ENCODE data around the gene SFMBT2. TPM values are rescaled to one million over a fixed set of nuclear protein-coding genes. Genes with fewer than 3 reads are reported as not detected.
"Not testable (repeated sequence)": the region's sequence is repeated elsewhere in the genome, so short reads cannot be mapped to it uniquely, and the experiment has no call there.

Gene SFMBT2
- total and polyA plus RNA-seq, 4 donors = 15.3 to 23.8 (median 17.1) TPM

- not testable (repeated sequence) for H3K27ac ChIP-seq (ENCODE audit: low read depth, low read length); DNase-seq (ENCODE audit: low read depth in 4 of 6, low spot score in 6 of 6); H3K27me3 ChIP-seq (ENCODE audit: control insufficient read depth, insufficient read depth, low read length); H3K4me1 ChIP-seq (ENCODE audit: control insufficient read depth, insufficient read depth, low read length); H3K4me3 ChIP-seq (ENCODE audit: low read depth, low read length); H3K36me3 ChIP-seq (ENCODE audit: control insufficient read depth, insufficient read depth, low read length); H3K9me3 ChIP-seq (ENCODE audit: control insufficient read depth, insufficient read depth, low read length)
- no CpG with 5 or more reads among the region's 7 CpGs for WGBS (ENCODE audit: insufficient coverage)
Observed at GRCh38 chr10:7299601-7300325, 111.1 kb downstream of the SFMBT2 start.

GRCh38 chr10:7298495-7298894 lies 112.3 kb downstream of the SFMBT2 start:
- H3K36me3 ChIP-seq (ENCODE audit: control insufficient read depth, insufficient read depth, low read length) = no peaks in the 10 kb centered on the region
- H3K27me3 ChIP-seq (ENCODE audit: control insufficient read depth, insufficient read depth, low read length) = no peaks in the 10 kb centered on the region
- no peaks in the 10 kb centered on the region for H3K9me3 ChIP-seq (ENCODE audit: control insufficient read depth, insufficient read depth, low read length)
- H3K4me3 ChIP-seq (ENCODE audit: low read depth, low read length) = no peak overlapping the region
- H3K27ac ChIP-seq (ENCODE audit: low read depth, low read length) = no peak overlapping the region
- no peak for DNase-seq (ENCODE audit: low read depth in 4 of 6, low spot score in 6 of 6)
- peaks cover 6% of the 10 kb centered on the region for H3K4me1 ChIP-seq (ENCODE audit: control insufficient read depth, insufficient read depth, low read length)
- 78% methylated on average over 5 of the region's 7 CpGs for WGBS (ENCODE audit: insufficient coverage)

- no peaks in the 10 kb centered on the region for H3K36me3 ChIP-seq (ENCODE audit: control insufficient read depth, insufficient read depth, low read length)
- no peaks in the 10 kb centered on the region for H3K9me3 ChIP-seq (ENCODE audit: control insufficient read depth, insufficient read depth, low read length)
- DNase-seq (ENCODE audit: low read depth in 4 of 6, low spot score in 6 of 6) = no peak
- no peak overlapping the region for H3K4me3 ChIP-seq (ENCODE audit: low read depth, low read length)
- peaks cover 6% of the 10 kb centered on the region for H3K4me1 ChIP-seq (ENCODE audit: control insufficient read depth, insufficient read depth, low read length)
- 43% methylated on average over 1 of the region's 1 CpG for WGBS (ENCODE audit: insufficient coverage)
- no peaks in the 10 kb centered on the region for H3K27me3 ChIP-seq (ENCODE audit: control insufficient read depth, insufficient read depth, low read length)
- H3K27ac ChIP-seq (ENCODE audit: low read depth, low read length) = no peak overlapping the region
Observed at GRCh38 chr10:7297094-7297493, 113.7 kb downstream of the SFMBT2 start.

- H3K9me3 ChIP-seq (ENCODE audit: control insufficient read depth, insufficient read depth, low read length) = no peaks in the 10 kb centered on the region
- 85% methylated on average over 7 of the region's 7 CpGs for WGBS (ENCODE audit: insufficient coverage)
Observed at GRCh38 chr10:7296648-7297047, 114.2 kb downstream of the SFMBT2 start.

DNA sequence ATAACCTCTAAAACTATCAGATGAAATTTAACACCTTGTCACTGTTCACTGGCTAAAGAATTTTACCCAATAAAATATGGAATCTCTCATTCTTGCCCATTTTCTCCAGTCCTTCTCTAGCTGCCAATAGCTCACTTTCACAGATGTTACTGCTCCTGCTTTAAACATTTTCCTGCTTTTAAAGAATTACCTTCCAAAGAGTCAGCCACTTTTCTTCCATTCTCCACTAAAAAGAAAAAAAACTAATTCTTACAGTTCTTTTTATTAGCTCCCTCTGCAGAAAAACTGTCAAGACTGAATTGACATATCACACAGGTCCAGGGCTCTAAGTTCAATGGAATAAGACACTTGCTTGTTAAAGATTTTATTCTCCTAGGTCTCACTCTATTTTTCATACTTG lies 114.8 kb downstream of the SFMBT2 start:
- H3K4me3 ChIP-seq (ENCODE audit: low read depth, low read length) = no peak overlapping the region
- no peaks in the 10 kb centered on the region for H3K27me3 ChIP-seq (ENCODE audit: control insufficient read depth, insufficient read depth, low read length)
- H3K9me3 ChIP-seq (ENCODE audit: control insufficient read depth, insufficient read depth, low read length) = no peaks in the 10 kb centered on the region
- DNase-seq (ENCODE audit: low read depth in 4 of 6, low spot score in 6 of 6) = peak in 1 of 6 donors; percentile 21
- no peak overlapping the region for H3K27ac ChIP-seq (ENCODE audit: low read depth, low read length)
- H3K36me3 ChIP-seq (ENCODE audit: control insufficient read depth, insufficient read depth, low read length) = no peaks in the 10 kb centered on the region
- peaks cover 2% of the 10 kb centered on the region for H3K4me1 ChIP-seq (ENCODE audit: control insufficient read depth, insufficient read depth, low read length)

More at GRCh38 chr10:7296648-7297047, 114.2 kb downstream of the SFMBT2 start:
- H3K27me3 ChIP-seq (ENCODE audit: control insufficient read depth, insufficient read depth, low read length) = no peaks in the 10 kb centered on the region
- H3K36me3 ChIP-seq (ENCODE audit: control insufficient read depth, insufficient read depth, low read length) = no peaks in the 10 kb centered on the region
- no peak overlapping the region for H3K4me3 ChIP-seq (ENCODE audit: low read depth, low read length)
- no peak for DNase-seq (ENCODE audit: low read depth in 4 of 6, low spot score in 6 of 6)
- H3K4me1 ChIP-seq (ENCODE audit: control insufficient read depth, insufficient read depth, low read length) = peaks cover 6% of the 10 kb centered on the region
- H3K27ac ChIP-seq (ENCODE audit: low read depth, low read length) = no peak overlapping the region

GRCh38 chr10:7293378-7293920 lies 117.4 kb downstream of the SFMBT2 start:
- Histone ChIP-seq H3K27me3 (ENCODE audit: control insufficient read depth, insufficient read depth, low read length) (no peaks in the 10 kb centered on the region), H3K4me3 (ENCODE audit: low read depth, low read length) (no peak overlapping the region), H3K4me1 (ENCODE audit: control insufficient read depth, insufficient read depth, low read length) (no peaks in the 10 kb centered on the region), H3K9me3 (ENCODE audit: control insufficient read depth, insufficient read depth, low read length) (no peaks in the 10 kb centered on the region), H3K36me3 (ENCODE audit: control insufficient read depth, insufficient read depth, low read length) (no peaks in the 10 kb centered on the region), H3K27ac (ENCODE audit: low read depth, low read length) (no peak overlapping the region)
- DNase-seq (ENCODE audit: low read depth in 4 of 6, low spot score in 6 of 6) = no peak
- 54% methylated on average over 2 of the region's 3 CpGs for WGBS (ENCODE audit: insufficient coverage)

DNA sequence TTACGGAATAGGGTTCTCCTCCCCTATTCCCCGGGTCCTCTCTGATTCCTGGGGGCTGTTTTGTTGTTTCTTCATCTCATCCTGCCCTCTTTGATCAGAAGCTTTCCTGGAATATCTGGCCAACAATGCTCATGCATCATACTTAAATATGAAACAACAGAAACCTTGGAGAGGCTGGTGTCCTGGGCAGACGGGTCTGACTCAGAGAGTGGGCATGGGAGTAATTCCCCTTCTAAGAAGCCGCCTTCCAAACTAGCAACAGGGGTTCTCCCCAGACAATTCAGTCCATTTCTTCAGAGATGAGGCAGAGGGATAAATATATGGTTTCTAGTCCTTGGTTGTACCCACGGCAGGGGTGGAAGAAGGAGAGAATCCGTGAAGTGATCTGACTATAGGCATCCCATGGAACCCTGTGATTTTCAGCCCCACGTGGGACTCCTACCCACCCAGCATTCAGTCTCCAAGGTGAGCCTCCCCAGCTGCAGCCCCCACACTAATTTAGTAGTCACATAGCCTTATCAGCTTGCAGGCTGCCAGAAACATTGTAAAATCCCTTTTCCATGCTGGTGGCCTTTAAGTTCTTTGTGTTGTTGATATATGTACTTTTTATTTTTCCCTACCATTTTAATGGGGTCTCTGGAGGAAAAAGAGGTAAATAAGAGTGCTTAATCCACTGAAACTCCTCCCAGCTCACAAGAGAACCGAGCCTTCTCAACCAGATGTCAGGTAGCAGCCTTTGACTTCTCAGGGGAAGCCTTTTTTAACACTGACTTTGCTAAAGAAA lies 119.2 kb downstream of the SFMBT2 start:
- Histone ChIP-seq H3K4me3 (ENCODE audit: low read depth, low read length) (no peak overlapping the region), H3K27ac (ENCODE audit: low read depth, low read length) (no peak overlapping the region), H3K9me3 (ENCODE audit: control insufficient read depth, insufficient read depth, low read length) (no peaks in the 10 kb centered on the region), H3K4me1 (ENCODE audit: control insufficient read depth, insufficient read depth, low read length) (no peaks in the 10 kb centered on the region), H3K36me3 (ENCODE audit: control insufficient read depth, insufficient read depth, low read length) (no peaks in the 10 kb centered on the region), H3K27me3 (ENCODE audit: control insufficient read depth, insufficient read depth, low read length) (no peaks in the 10 kb centered on the region)
- WGBS (ENCODE audit: insufficient coverage) = 83% methylated on average over 3 of the region's 8 CpGs
- no peak for DNase-seq (ENCODE audit: low read depth in 4 of 6, low spot score in 6 of 6)

DNA sequence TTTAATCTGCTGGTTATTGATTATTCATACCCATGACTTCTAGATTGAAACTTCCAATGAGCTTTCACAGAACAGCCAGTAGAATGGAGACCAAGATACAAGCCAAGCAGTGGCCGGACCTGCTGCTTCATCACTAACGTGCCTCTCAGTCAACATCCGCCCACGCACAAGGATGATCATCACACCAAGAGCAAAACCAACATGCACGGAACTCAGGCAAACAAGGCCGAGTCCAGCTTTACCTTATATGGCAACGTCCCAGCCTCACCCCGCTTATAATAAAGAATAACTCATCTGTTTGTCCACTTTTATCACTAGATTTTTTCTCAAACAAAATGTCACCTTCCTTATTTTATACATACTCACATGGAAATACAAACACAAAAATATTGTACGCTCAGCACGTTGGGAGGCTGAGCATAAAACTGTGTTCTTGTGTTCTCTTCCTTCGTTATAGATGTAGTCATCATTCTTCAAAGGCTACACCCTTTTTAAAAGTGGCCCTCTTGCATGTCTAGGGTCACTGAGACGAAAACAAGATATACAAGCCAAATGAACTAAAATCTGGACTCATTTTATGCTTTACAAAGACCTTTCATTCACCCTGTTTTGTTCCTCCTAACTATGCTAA lies 122.7 kb downstream of the SFMBT2 start:
- Histone ChIP-seq H3K27ac (ENCODE audit: low read depth, low read length) (no peak overlapping the region), H3K36me3 (ENCODE audit: control insufficient read depth, insufficient read depth, low read length) (no peaks in the 10 kb centered on the region), H3K4me3 (ENCODE audit: low read depth, low read length) (no peak overlapping the region), H3K27me3 (ENCODE audit: control insufficient read depth, insufficient read depth, low read length) (no peaks in the 10 kb centered on the region), H3K9me3 (ENCODE audit: control insufficient read depth, insufficient read depth, low read length) (no peaks in the 10 kb centered on the region), H3K4me1 (ENCODE audit: control insufficient read depth, insufficient read depth, low read length) (no peaks in the 10 kb centered on the region)
- WGBS (ENCODE audit: insufficient coverage) = 94% methylated on average over 10 of the region's 12 CpGs
- DNase-seq (ENCODE audit: low read depth in 4 of 6, low spot score in 6 of 6) = no peak

DNA sequence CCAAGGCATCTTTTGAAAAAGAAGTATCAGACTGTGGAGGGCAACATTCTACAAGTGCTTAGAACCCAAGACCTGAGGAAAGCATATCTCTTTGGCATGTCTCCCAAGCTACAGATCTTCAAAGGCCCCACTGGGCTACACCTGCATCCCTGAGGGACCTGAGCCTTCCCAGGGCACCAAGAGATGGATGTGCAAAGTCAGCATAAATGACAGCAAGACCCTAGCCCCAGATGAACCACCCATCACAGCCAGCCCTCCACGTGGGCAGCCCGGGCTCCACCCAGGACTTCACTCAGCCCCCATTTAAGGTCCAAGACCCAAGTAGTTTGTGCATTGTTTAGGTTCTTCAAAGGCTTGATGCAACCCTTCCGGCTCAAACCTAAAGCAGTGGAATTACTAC lies 123.5 kb downstream of the SFMBT2 start:
- no CpG with 5 or more reads among the region's 3 CpGs for WGBS (ENCODE audit: insufficient coverage)
- Histone ChIP-seq H3K4me3 (ENCODE audit: low read depth, low read length) (no peak overlapping the region), H3K27ac (ENCODE audit: low read depth, low read length) (no peak overlapping the region), H3K27me3 (ENCODE audit: control insufficient read depth, insufficient read depth, low read length) (no peaks in the 10 kb centered on the region), H3K36me3 (ENCODE audit: control insufficient read depth, insufficient read depth, low read length) (no peaks in the 10 kb centered on the region), H3K4me1 (ENCODE audit: control insufficient read depth, insufficient read depth, low read length) (no peaks in the 10 kb centered on the region), H3K9me3 (ENCODE audit: control insufficient read depth, insufficient read depth, low read length) (no peaks in the 10 kb centered on the region)
- no peak for DNase-seq (ENCODE audit: low read depth in 4 of 6, low spot score in 6 of 6)
